Spleen (tissue), 7 donors: ENCODE data around the gene DLGAP5.

ENCODE experiments used
- CTCF ChIP-seq, 11 experiments: fragments of 200-600 bp in 7 of 11; fragments of 450-650 bp in 4 of 11; sonication (generic) in 4 of 11; IDR thresholded peaks in 8 of 11; conservative IDR thresholded peaks in 3 of 11; 1 replicate in 7 of 11; 2 replicates in 4 of 11; pipeline versions ENCODE4 v1.4.0 to v1.8.0; 2016 to 2021; ENCODE audit warnings: antibody characterized with exemption in 11 of 11, inconsistent platforms in 4 of 11, mild to moderate bottlenecking in 1 of 11
- POLR2A ChIP-seq, 3 donors: fragments of 450-650 bp; IDR thresholded peaks; one replicate each; pipeline ENCODE4 v1.5.1; 2017; ENCODE audit warnings: antibody characterized with exemption in 3 of 3, mild to moderate bottlenecking in 1 of 3
- donor health status: DM: no; HTN: no; CAD: no; lungs with moderate emphysema.
- donor health status: DM: no; HTN: no; CAD: no.
- donor health status: DM: no; HTN: no; CAD: no.

GRCh38 chr14:55139141-55139540 lies 52.2 kb downstream of the DLGAP5 start:
- TF ChIP-seq POLR2A (IDR thresholded peaks at IDR 0.05) (no peak), CTCF (IDR thresholded peaks at IDR 0.05 in 8 of 11, conservative IDR thresholded peaks at IDR 0.05 in 3 of 11) (no peak)
